Measurements from ENCODE around the gene EDC3. TPM values are rescaled to one million over a fixed set of nuclear protein-coding genes. Genes with fewer than 3 reads are reported as not detected.

Gene EDC3
- total RNA-seq, 3 donors from 2014 or later: 30.9 to 31.9 (median 31.6) TPM

DNA sequence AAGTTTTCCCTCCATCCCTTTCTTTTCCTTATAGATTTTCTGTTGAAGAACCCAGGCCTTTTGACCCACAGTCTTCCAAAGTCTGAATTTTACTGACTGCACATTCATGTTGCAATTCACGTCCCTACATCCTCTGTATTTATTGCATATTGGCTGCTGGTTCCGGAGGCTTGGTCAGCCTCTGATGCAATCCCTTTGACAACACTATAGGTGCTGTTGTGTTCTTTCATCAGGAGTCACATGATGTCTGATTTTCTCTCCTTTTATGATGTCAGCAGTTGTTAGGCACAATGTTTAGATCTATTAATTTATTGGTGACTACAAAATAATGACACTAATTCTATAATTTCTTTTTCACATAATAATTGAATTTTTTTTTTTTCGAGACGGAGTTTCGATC lies 20.8 kb upstream of the EDC3 start:
- no peak overlapping the region for H3K4me3 ChIP-seq
- H3K4me1 ChIP-seq (ENCODE audit: low read depth): no peaks in the 10 kb centered on the region
- intact Hi-C loops (cut with DNase I, micrococcal nuclease): no loop called here
- ATAC-seq (no peak), DNase-seq (no peak)
- no peak for TF ChIP-seq CTCF (IDR thresholded peaks at IDR 0.05)
- H3K36me3 ChIP-seq (ENCODE audit: low read depth): no peaks in the 10 kb centered on the region
- no peaks in the 10 kb centered on the region for H3K9me3 ChIP-seq

- ATAC-seq: no peak
Observed at GRCh38 chr15:74712311-74712710, 16.5 kb upstream of the EDC3 start.

DNA sequence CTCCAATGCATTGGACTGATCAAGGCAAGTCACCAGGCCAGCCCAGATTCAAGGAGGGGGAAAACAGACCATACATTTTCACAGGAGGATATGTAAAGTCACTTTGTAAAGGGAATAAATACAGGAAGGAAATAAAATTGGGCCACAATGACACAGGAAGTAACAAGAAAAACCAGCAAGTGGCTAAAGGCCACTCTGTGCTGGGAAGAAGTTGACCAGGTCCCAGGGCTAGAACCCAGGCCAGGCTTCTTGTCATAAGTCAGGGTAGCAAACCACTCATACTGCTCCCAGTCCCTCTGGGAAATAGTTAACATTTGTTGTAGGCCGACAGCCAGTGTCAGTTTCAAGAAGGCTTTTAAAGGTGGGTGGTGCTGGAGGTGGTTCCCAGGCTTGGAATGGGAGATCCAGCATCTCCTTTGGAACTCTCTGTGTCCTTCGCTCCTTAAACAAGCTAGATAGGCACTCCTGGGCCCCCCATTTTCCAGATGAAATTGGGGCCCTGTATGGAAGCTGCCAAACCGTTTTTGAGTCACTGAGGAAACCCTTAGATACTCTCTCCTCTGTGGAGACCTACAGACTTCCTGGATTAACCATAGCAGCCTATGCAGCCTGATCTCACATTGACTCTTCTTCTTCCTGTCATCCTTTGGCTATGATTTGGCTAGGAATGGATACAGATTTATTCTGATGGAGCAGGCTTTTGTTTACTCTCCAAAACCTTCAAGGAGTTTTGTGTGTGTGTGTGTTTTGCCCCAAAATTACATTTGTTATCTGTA lies 14.7 kb upstream of the EDC3 start:
- no peaks in the 10 kb centered on the region for H3K9me3 ChIP-seq
- TF ChIP-seq CTCF (IDR thresholded peaks at IDR 0.05): no peak
- intact Hi-C loops (cut with DNase I, micrococcal nuclease): no loop called here
- no peaks in the 10 kb centered on the region for H3K4me1 ChIP-seq (ENCODE audit: low read depth)
- no peaks in the 10 kb centered on the region for H3K36me3 ChIP-seq (ENCODE audit: low read depth)
- H3K4me3 ChIP-seq: no peak overlapping the region
- DNase-seq: no peak
- no peak for ATAC-seq

More at GRCh38 chr15:74712311-74712710, 16.5 kb upstream of the EDC3 start:
- Histone ChIP-seq H3K36me3 (ENCODE audit: low read depth) (no peaks in the 10 kb centered on the region), H3K4me1 (ENCODE audit: low read depth) (no peaks in the 10 kb centered on the region), H3K9me3 (no peaks in the 10 kb centered on the region), H3K4me3 (no peak overlapping the region)
- intact Hi-C loops (cut with DNase I, micrococcal nuclease): no loop called here
- no peak for TF ChIP-seq CTCF (IDR thresholded peaks at IDR 0.05)
- DNase-seq: no peak

DNA sequence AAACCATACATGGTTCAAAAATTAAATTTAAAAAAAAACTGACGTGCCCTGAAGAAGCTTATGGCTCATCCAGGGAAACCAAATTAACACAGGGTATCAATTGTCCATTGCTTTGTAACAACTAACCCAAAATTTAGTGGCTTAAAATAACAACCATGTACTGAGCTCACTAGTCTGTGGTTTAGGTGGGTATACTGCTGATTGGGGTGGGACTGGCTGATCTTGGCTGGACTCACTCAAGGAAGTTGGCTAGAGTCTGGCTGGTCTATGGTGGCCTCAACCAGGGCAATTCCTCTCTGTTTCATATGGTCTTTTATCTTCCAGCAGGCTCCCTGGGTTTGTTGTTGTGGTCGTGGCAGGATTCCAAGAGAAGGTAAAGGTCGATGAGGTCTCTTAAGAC lies 14.1 kb upstream of the EDC3 start:
- no peak for TF ChIP-seq CTCF (IDR thresholded peaks at IDR 0.05)
- ATAC-seq (no peak), DNase-seq (no peak)
- intact Hi-C loops (cut with DNase I, micrococcal nuclease): no loop called here
- Histone ChIP-seq H3K4me3 (no peak overlapping the region), H3K36me3 (ENCODE audit: low read depth) (no peaks in the 10 kb centered on the region), H3K4me1 (ENCODE audit: low read depth) (no peaks in the 10 kb centered on the region), H3K9me3 (no peaks in the 10 kb centered on the region)

DNA sequence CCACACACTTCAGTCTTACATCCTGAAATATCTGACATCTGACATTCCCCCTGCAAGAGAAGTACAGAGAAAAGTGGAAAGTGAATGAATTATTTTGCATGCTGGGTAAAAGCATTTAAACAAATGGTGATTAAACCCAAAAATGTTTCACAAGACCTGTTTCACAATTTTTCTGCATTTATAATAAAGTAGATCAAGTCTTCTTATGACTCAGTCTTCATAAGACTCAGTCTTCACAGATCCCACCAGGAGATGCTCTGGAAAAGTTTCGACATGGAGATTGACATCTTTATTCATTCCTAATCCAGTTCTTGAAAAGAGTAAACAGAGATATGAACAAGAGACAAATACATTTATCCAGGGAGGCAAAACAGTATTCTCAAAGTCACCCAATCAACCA lies 13.2 kb upstream of the EDC3 start:
- no peaks in the 10 kb centered on the region for H3K36me3 ChIP-seq (ENCODE audit: low read depth)
- no peak for ATAC-seq
- H3K4me1 ChIP-seq (ENCODE audit: low read depth): no peaks in the 10 kb centered on the region
- H3K9me3 ChIP-seq: no peaks in the 10 kb centered on the region
- TF ChIP-seq CTCF (IDR thresholded peaks at IDR 0.05): no peak
- DNase-seq: no peak
- intact Hi-C loops (cut with DNase I, micrococcal nuclease): no loop called here
- no peak overlapping the region for H3K4me3 ChIP-seq

All from mucosa of descending colon (tissue), 3 donors.